IMR-90 (cell line): ENCODE results near the gene PXYLP1. TPM values are rescaled to one million over a fixed set of nuclear protein-coding genes. Genes with fewer than 3 reads are reported as not detected.

Source experiments
- ATAC-seq: fragments of 200-7000 bp; cut with Tn5 transposase; 2 replicates; pipeline ENCODE4 v1.9.1; 2020; ENCODE audit warnings: low read depth, mild to moderate bottlenecking, moderate library complexity
- BruUV-seq: library from RNA; stranded (reverse); fragments of 400-500 nt; replicated peaks from 2 replicates; lab custom pipeline; 2021; lab: Mats Ljungman, UMichigan
- CTCF ChIA-PET: fragments of 300-600 bp; formaldehyde crosslinking; extraction: SDS; loops from one replicate; lab custom pipeline; 2021; ENCODE audit warnings: antibody characterized with exemption; lab: Yijun Ruan, JAX
- POLR2A ChIA-PET: fragments of 300-600 bp; sonication (Branson Sonifier 250); formaldehyde crosslinking; loops from one replicate; lab custom pipeline; 2022; ENCODE audit warnings: antibody characterized with exemption; ENCODE audit not compliant: unreplicated experiment; lab: Charles Lee
- DNase-seq: peaks from one replicate; pipeline ENCODE4 v3.0.0; 2013
- H2AFZ ChIP-seq: replicated peaks from 2 replicates; pipeline ENCODE3; 2013; ENCODE audit warnings: low read length, mild to moderate bottlenecking; ENCODE audit not compliant: poor library complexity
- H2AK5ac ChIP-seq: 2 replicates; pipeline ENCODE4 v1.6.1; 2013; ENCODE audit warnings: low read depth, low read length, inconsistent platforms
- H2AK9ac ChIP-seq: replicated peaks from 2 replicates; pipeline ENCODE3; 2013; ENCODE audit warnings: mild to moderate bottlenecking, low read depth, low read length, moderate library complexity; ENCODE audit not compliant: poor library complexity
- H2BK120ac ChIP-seq: 2 replicates; pipeline ENCODE4 v1.6.1; 2013; ENCODE audit warnings: low read depth, low read length, inconsistent platforms
- H2BK15ac ChIP-seq: 3 replicates; pipeline ENCODE4 v1.6.1; 2013; ENCODE audit warnings: low read depth, low read length, inconsistent platforms
- H2BK20ac ChIP-seq: 2 replicates; pipeline ENCODE4 v1.6.1; 2013; ENCODE audit warnings: low read depth, mild to moderate bottlenecking, inconsistent platforms, low read length, moderate library complexity
- H2BK5ac ChIP-seq: 2 replicates; pipeline ENCODE4 v1.6.1; 2013; ENCODE audit warnings: mild to moderate bottlenecking, low read depth, low read length, inconsistent platforms; ENCODE audit not compliant: poor library complexity, severe bottlenecking
- H3K14ac ChIP-seq: replicated peaks from 2 replicates; pipeline ENCODE4 v1.6.1; 2013; ENCODE audit warnings: low read depth, low read length, inconsistent platforms
- H3K18ac ChIP-seq: 2 replicates; pipeline ENCODE4 v1.6.1; 2013; ENCODE audit warnings: low read depth, low read length, control low read depth
- H3K23ac ChIP-seq: 2 replicates; pipeline ENCODE4 v1.6.1; 2013; ENCODE audit warnings: low read depth, low read length, inconsistent platforms
- H3K27ac ChIP-seq: 2 replicates; pipeline ENCODE4 v1.5.1; 2013; ENCODE audit warnings: mild to moderate bottlenecking, control low read depth, low read length; ENCODE audit not compliant: insufficient read depth
- H3K27me3 ChIP-seq: 2 replicates; pipeline ENCODE4 v1.6.1; 2013; ENCODE audit warnings: low read length; ENCODE audit not compliant: control insufficient read depth, insufficient read depth
- H3K36me3 ChIP-seq: 2 replicates; pipeline ENCODE4 v1.6.1; 2013; ENCODE audit warnings: low read length, mixed read lengths; ENCODE audit not compliant: control insufficient read depth, insufficient read depth
- H3K4ac ChIP-seq: 2 replicates; pipeline ENCODE4 v1.6.1; 2013; ENCODE audit warnings: low read depth, low read length, inconsistent platforms
- H3K4me1 ChIP-seq: 2 replicates; pipeline ENCODE4 v1.6.1; 2013; ENCODE audit warnings: low read length, mixed read lengths; ENCODE audit not compliant: control insufficient read depth, insufficient read depth
- H3K4me2 ChIP-seq: 2 replicates; pipeline ENCODE4 v1.6.1; 2013; ENCODE audit warnings: low read depth, mild to moderate bottlenecking, control low read depth, low read length, moderate library complexity
- H3K4me3 ChIP-seq: 2 replicates; pipeline ENCODE4 v1.5.1; 2013; ENCODE audit warnings: low read depth, mild to moderate bottlenecking, control low read depth, low read length, moderate library complexity; ENCODE audit not compliant: insufficient read depth
- H3K56ac ChIP-seq: 2 replicates; pipeline ENCODE4 v1.6.1; 2013; ENCODE audit warnings: low read length, inconsistent platforms; ENCODE audit not compliant: insufficient read depth; ENCODE audit errors: extremely low read depth
- H3K79me1 ChIP-seq, 2 experiments: 2 replicates each; pipeline ENCODE4 v1.6.1; 2013; ENCODE audit warnings: low read length in 2 of 2, inconsistent platforms in 1 of 2, low read depth in 1 of 2
- H3K9ac ChIP-seq: 2 replicates; pipeline ENCODE4 v1.6.1; 2013; ENCODE audit warnings: low read depth, low read length, control low read depth
- H3K9me1 ChIP-seq: 2 replicates; pipeline ENCODE4 v1.6.1; 2013; ENCODE audit warnings: low read length, inconsistent platforms; ENCODE audit not compliant: insufficient read depth
- H3K9me3 ChIP-seq: 2 replicates; pipeline ENCODE4 v1.6.1; 2013; ENCODE audit warnings: low read length; ENCODE audit not compliant: control insufficient read depth, insufficient read depth
- H4K20me1 ChIP-seq: 2 replicates; pipeline ENCODE4 v1.6.1; 2013; ENCODE audit warnings: low read length, inconsistent platforms; ENCODE audit not compliant: insufficient read depth
- H4K5ac ChIP-seq: 2 replicates; pipeline ENCODE4 v1.6.1; 2013; ENCODE audit warnings: mild to moderate bottlenecking, low read depth, low read length, control low read depth
- H4K8ac ChIP-seq, 2 experiments: 2 replicates each; pipeline ENCODE4 v1.6.1; 2013; ENCODE audit warnings: low read depth in 2 of 2, low read length in 2 of 2, control low read depth in 1 of 2, inconsistent platforms in 1 of 2
- H4K91ac ChIP-seq: 2 replicates; pipeline ENCODE4 v1.6.1; 2013; ENCODE audit warnings: low read depth, low read length, inconsistent platforms; ENCODE audit not compliant: insufficient read depth
- BHLHE40 ChIP-seq: fragments of 150-350 bp; IDR thresholded peaks from 2 replicates; pipeline ENCODE4 v1.6.1; 2016; ENCODE audit warnings: mild to moderate bottlenecking, low read depth, low read length
- CEBPB ChIP-seq: IDR thresholded peaks from 2 replicates; pipeline ENCODE4 v1.6.1; 2012; ENCODE audit warnings: low read depth, low read length, improper control_type of control experiment
- FOS ChIP-seq: fragments of 150-350 bp; IDR thresholded peaks from 2 replicates; pipeline ENCODE4 v1.6.1; 2016; ENCODE audit warnings: low read depth, low read length
- MXI1 ChIP-seq: IDR thresholded peaks from 2 replicates; pipeline ENCODE4 v1.6.1; 2012; ENCODE audit warnings: low read depth, mild to moderate bottlenecking, low read length, moderate library complexity, borderline replicate concordance
- NFE2L2 ChIP-seq: fragments of 150-350 bp; IDR thresholded peaks from 2 replicates; pipeline ENCODE4 v1.6.1; 2016; ENCODE audit warnings: low read depth, mild to moderate bottlenecking, low read length
- POLR2A ChIP-seq: IDR thresholded peaks from 2 replicates; pipeline ENCODE4 v1.6.1; 2012; ENCODE audit warnings: mild to moderate bottlenecking, low read depth, low read length
- SMC3 ChIP-seq: fragments of 150-350 bp; IDR thresholded peaks from 2 replicates; pipeline ENCODE4 v1.6.1; 2016; ENCODE audit warnings: low read depth, mild to moderate bottlenecking, antibody characterized with exemption, low read length, moderate library complexity
- USF2 ChIP-seq: fragments of 150-350 bp; IDR thresholded peaks from 2 replicates; pipeline ENCODE4 v1.6.1; 2017; ENCODE audit warnings: mild to moderate bottlenecking, antibody characterized with exemption, low read length, low read depth
- WGBS, 2 experiments: methylation state at CpG; one replicate each; pipeline versions ENCODE4 v1.1.5 to v1.1.7; 2013; ENCODE audit warnings: missing lambda C conversion rate in 2 of 2; ENCODE audit not compliant: insufficient read length in 1 of 2; ENCODE audit errors: extremely low coverage in 2 of 2; 5-methylcytosine and 5-hydroxymethylcytosine counted together
- dilution Hi-C: fragments of 300-500 bp; cut with HindIII; formaldehyde crosslinking; loops from one replicate; pipeline ENCODE4 v1.14.3; 2018; ENCODE audit warnings: low sequenced_read_pairs; ENCODE audit not compliant: unreplicated experiment
- in situ Hi-C: fragments of 300-500 bp; cut with MboI; formaldehyde crosslinking; loops from 3 replicates; pipeline ENCODE4 v1.14.3; 2019; ENCODE audit warnings: low sequenced_read_pairs, inconsistent platforms, mixed read lengths
- intact Hi-C: fragments of 100-400 bp; cut with micrococcal nuclease; formaldehyde crosslinking; loops from 2 replicates; pipeline ENCODE4 v1.10.0; 2022
- polyA plus RNA-seq, 3 experiments: library from polyadenylated mRNA; depleted of rRNA; stranded (reverse); fragments of >200 nt; gene quantifications; 2 replicates each; pipeline ENCODE4 v1.2.3, GENCODE V29; 2012; ENCODE audit warnings: low replicate concordance in 1 of 3
- total RNA-seq: library from RNA; depleted of rRNA; stranded (reverse); fragments of >200 nt; gene quantifications from 2 replicates; pipeline ENCODE4 v1.2.3, GENCODE V29; 2012
- TF ChIP-seq, protein P1 (sequence below): conservative IDR thresholded peaks from 2 replicates; pipeline ENCODE4 v1.5.1; 2012; ENCODE audit warnings: mild to moderate bottlenecking, low read depth, low read length, improper control_type of control experiment
- TF ChIP-seq, protein P2 (sequence below): fragments of 150-350 bp; IDR thresholded peaks from 2 replicates; pipeline ENCODE4 v1.6.1; 2016; ENCODE audit warnings: low read depth, mild to moderate bottlenecking, low read length, moderate library complexity, borderline replicate concordance

Gene PXYLP1
- total and polyA plus RNA-seq, 2 of the 4 experiments (the other 2 are of a cell fraction), result 11.7 to 15.6 TPM

DNA sequence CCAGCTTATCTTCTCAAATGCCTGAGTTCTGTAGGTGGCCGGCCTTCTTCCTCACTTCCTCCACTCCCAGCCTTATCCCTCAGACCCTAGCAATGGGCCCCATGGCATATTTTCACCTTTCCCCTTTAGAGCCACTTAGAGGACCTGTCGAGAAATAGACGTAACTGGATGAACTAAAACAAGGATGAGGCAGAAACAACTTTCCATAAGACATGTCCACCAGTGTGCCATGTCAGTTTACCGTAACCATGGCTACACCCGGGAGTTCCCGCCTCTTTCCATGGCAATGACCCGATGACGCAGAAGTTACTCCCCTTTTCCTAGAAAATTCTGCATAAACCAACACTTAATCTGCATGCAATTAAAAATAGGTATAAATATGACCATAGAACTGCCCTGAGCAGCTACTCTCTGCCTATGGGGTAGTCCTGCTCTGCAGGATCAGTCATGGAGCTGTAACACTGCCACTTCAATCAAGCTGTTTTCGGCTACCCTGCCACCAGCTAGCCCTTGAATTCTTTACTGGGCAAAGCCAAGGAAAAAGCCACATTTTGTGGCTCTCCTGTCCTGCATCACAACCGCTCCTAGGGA is 81.6 kb downstream of the PXYLP1 start:
- BruUV-seq, result no TSS peak
- in situ Hi-C loops, result loop anchor here (5.0 kb wide), 1 partner anchor 129 kb away; no protein-coding TSS in a partner anchor
- WGBS, 2 experiments, result 97% methylated on average over 4 of the region's 10 CpGs; no CpG with 5 or more reads in 1 of the 2 experiments

More for the DNA sequence above, 81.6 kb downstream of the PXYLP1 start:
- Histone ChIP-seq H4K8ac (peak overlapping the region; percentile 33 to 56; a peak in 2 of 4 replicates), H2AK9ac (peak overlapping the region; percentile 20), H3K9me1 (peaks cover 12% of the 10 kb centered on the region; the same call in 1 of the 2 replicates), H3K56ac (no peak overlapping the region), H3K23ac (no peak overlapping the region), H2AFZ (peak overlapping the region; percentile 24), H3K4me3 (no peak overlapping the region), H3K9ac (no peak overlapping the region), H3K4me2 (no peak overlapping the region), H4K91ac (peak overlapping the region; percentile 49; the same call in 1 of the 2 replicates), H3K4ac (peak overlapping the region; percentile 42), H4K5ac (no peak overlapping the region; the same call in 1 of the 2 replicates), H2BK120ac (peak overlapping the region; percentile 66; the same call in 1 of the 2 replicates), H3K9me3 (no peaks in the 10 kb centered on the region), H3K36me3 (no peaks in the 10 kb centered on the region), H3K4me1 (peaks cover 4% of the 10 kb centered on the region; the same call in 1 of the 2 replicates), H2BK5ac (peak overlapping the region; percentile 37), H2AK5ac (peak overlapping the region; percentile 88), H3K27ac (no peak overlapping the region; the same call in 1 of the 2 replicates), H3K27me3 (no peaks in the 10 kb centered on the region), H3K14ac (no peak overlapping the region), H3K79me1 (peaks cover 18 to 19% of the 10 kb centered on the region in 2 experiments; a peak in 3 of 4 replicates), H2BK20ac (peak overlapping the region; percentile 55; the same call in 1 of the 2 replicates), H3K18ac (no peak overlapping the region), H4K20me1 (no peaks in the 10 kb centered on the region), H2BK15ac (0 out of 3 replicates have a peak overlapping the region, but pooled peaks have one; percentile 20)
- no peak for DNase-seq
- POLR2A ChIA-PET, result no interaction called here
- dilution Hi-C loops, result no loop called here
- TF ChIP-seq, protein P1, sequence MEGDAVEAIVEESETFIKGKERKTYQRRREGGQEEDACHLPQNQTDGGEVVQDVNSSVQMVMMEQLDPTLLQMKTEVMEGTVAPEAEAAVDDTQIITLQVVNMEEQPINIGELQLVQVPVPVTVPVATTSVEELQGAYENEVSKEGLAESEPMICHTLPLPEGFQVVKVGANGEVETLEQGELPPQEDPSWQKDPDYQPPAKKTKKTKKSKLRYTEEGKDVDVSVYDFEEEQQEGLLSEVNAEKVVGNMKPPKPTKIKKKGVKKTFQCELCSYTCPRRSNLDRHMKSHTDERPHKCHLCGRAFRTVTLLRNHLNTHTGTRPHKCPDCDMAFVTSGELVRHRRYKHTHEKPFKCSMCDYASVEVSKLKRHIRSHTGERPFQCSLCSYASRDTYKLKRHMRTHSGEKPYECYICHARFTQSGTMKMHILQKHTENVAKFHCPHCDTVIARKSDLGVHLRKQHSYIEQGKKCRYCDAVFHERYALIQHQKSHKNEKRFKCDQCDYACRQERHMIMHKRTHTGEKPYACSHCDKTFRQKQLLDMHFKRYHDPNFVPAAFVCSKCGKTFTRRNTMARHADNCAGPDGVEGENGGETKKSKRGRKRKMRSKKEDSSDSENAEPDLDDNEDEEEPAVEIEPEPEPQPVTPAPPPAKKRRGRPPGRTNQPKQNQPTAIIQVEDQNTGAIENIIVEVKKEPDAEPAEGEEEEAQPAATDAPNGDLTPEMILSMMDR, result no peak
- TF ChIP-seq BHLHE40 (no peak), NFE2L2 (no peak), SMC3 (no peak), MXI1 (no peak), CEBPB (no peak), USF2 (no peak), POLR2A (no peak), FOS (no peak)
- TF ChIP-seq, protein P2, sequence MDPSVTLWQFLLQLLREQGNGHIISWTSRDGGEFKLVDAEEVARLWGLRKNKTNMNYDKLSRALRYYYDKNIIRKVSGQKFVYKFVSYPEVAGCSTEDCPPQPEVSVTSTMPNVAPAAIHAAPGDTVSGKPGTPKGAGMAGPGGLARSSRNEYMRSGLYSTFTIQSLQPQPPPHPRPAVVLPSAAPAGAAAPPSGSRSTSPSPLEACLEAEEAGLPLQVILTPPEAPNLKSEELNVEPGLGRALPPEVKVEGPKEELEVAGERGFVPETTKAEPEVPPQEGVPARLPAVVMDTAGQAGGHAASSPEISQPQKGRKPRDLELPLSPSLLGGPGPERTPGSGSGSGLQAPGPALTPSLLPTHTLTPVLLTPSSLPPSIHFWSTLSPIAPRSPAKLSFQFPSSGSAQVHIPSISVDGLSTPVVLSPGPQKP, result no peak
- intact Hi-C loops, result loop anchor here (5.0 kb wide), 1 partner anchor 89 kb away; no protein-coding TSS in a partner anchor
- CTCF ChIA-PET, result interaction anchor here (2.1 kb wide), 1 partner anchor 140 kb away, joined by 26 read pairs; no protein-coding TSS in a partner anchor
- no peak for ATAC-seq
